K562 (cell line): ENCODE results near the gene RGS17. TPM values are rescaled to one million over a fixed set of nuclear protein-coding genes. Genes with fewer than 3 reads are reported as not detected.

Source experiments
- CCAR2 ChIP-seq: fragments of 200-400 bp; formaldehyde crosslinking; IDR thresholded peaks from 2 replicates; pipeline ENCODE4 v1.6.1; 2017; ENCODE audit warnings: mild to moderate bottlenecking, low read depth, low read length
- EZH2 ChIP-seq: IDR thresholded peaks from 2 replicates; pipeline ENCODE4 v1.6.1; 2012; ENCODE audit warnings: low read depth, mild to moderate bottlenecking, inconsistent platforms, low read length, borderline replicate concordance
- HOXB6 ChIP-seq: fragments of 250-450 bp; sonication (Bioruptor Pico); IDR thresholded peaks from 2 replicates; pipeline ENCODE4 v1.5.1; 2022; ENCODE audit warnings: mild to moderate bottlenecking, borderline replicate concordance
- HSF4 ChIP-seq: fragments of 250-450 bp; sonication (Bioruptor Pico); IDR thresholded peaks from 2 replicates; pipeline ENCODE4 v2.1.2; 2022; ENCODE audit warnings: mild to moderate bottlenecking, moderate library complexity, borderline replicate concordance
- KHSRP ChIP-seq: fragments of 450-650 bp; IDR thresholded peaks from 2 replicates; pipeline ENCODE4 v1.6.1; 2017
- RFX1 ChIP-seq: fragments of 450-650 bp; IDR thresholded peaks from 2 replicates; pipeline ENCODE4 v1.6.1; 2016; ENCODE audit warnings: mild to moderate bottlenecking, moderate library complexity
- TCF3 ChIP-seq: sonication (generic); formaldehyde crosslinking; IDR thresholded peaks from 2 replicates; pipeline ENCODE4 v1.4.0; 2020; ENCODE audit warnings: mild to moderate bottlenecking, missing genetic modification reagents
- ZNF184 ChIP-seq: sonication (generic); formaldehyde crosslinking; IDR thresholded peaks from 2 replicates; pipeline ENCODE4 v1.5.0; 2020; ENCODE audit warnings: missing genetic modification reagents
- ZNF239 ChIP-seq: fragments of 250-450 bp; sonication (Bioruptor Pico); IDR thresholded peaks from 2 replicates; pipeline ENCODE4 v1.4.0; 2020; ENCODE audit warnings: mild to moderate bottlenecking
- polyA plus RNA-seq, 8 experiments: library from polyadenylated mRNA; depleted of rRNA in 4 of 8; stranded (reverse) in 5 of 8; unstranded in 3 of 8; fragments of >200 nt; fragmentation: Nextera tagmentation in 2 of 8; fragmentation: Illumina TruSeq in 1 of 8; extraction: Ambion mirVana in 2 of 8; extraction: Trizol in 1 of 8; gene quantifications; 2 replicates each; pipeline versions ENCODE4 v1.2.1 to v1.2.3, GENCODE V29; 2011 to 2014; ENCODE audit warnings: inconsistent platforms in 1 of 8, missing spikeins in 1 of 8
- total RNA-seq, 7 experiments: library from RNA; depleted of rRNA in 6 of 7; stranded (reverse); fragments of >200 nt in 6 of 7; fragmentation: Illumina TruSeq in 2 of 7; extraction: Trizol in 2 of 7; gene quantifications; 2 replicates each; pipeline versions ENCODE4 v1.2.1 to v1.2.3, GENCODE V29; 2011 to 2021; ENCODE audit warnings: low replicate concordance in 1 of 7
- TF ChIP-seq, protein P1 (sequence below): fragments of 450-650 bp; IDR thresholded peaks from 2 replicates; pipeline ENCODE4 v1.6.1; 2016; ENCODE audit warnings: borderline replicate concordance
- TF ChIP-seq, protein P2 (sequence below): fragments of 200-600 bp; sonication (generic); IDR thresholded peaks from one replicate; pipeline ENCODE4 v1.6.1; 2012; ENCODE audit warnings: mild to moderate bottlenecking, low read depth, low read length, inconsistent platforms
- TF ChIP-seq, protein P3 (sequence below), 2 experiments: fragments of 200-800 bp in 1 of 2; sonication (Bioruptor generic) in 1 of 2; sonication (generic) in 1 of 2; formaldehyde crosslinking in 1 of 2; IDR thresholded peaks in 1 of 2; conservative IDR thresholded peaks in 1 of 2; 2 replicates each; pipeline versions ENCODE4 v1.5.0 to v1.6.1; 2016 to 2020; ENCODE audit warnings: missing compliant biosample characterization in 1 of 2, missing genetic modification characterization in 1 of 2, missing genetic modification reagents in 1 of 2

RGS17 gene
- total and polyA plus RNA-seq, 9 of the 15 experiments (the other 6 are each of a cell fraction or from before 2014, with no cell fraction given) = 0.01 to 0.14 (median 0.08) TPM; not detected in 6

GRCh38 chr6:153002613-153003365 is 128.3 kb downstream of the RGS17 start, which contains the start of gene MTRF1L (continued):
- TF ChIP-seq, protein P1, sequence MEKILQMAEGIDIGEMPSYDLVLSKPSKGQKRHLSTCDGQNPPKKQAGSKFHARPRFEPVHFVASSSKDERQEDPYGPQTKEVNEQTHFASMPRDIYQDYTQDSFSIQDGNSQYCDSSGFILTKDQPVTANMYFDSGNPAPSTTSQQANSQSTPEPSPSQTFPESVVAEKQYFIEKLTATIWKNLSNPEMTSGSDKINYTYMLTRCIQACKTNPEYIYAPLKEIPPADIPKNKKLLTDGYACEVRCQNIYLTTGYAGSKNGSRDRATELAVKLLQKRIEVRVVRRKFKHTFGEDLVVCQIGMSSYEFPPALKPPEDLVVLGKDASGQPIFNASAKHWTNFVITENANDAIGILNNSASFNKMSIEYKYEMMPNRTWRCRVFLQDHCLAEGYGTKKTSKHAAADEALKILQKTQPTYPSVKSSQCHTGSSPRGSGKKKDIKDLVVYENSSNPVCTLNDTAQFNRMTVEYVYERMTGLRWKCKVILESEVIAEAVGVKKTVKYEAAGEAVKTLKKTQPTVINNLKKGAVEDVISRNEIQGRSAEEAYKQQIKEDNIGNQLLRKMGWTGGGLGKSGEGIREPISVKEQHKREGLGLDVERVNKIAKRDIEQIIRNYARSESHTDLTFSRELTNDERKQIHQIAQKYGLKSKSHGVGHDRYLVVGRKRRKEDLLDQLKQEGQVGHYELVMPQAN = peak; percentile 73
- TF ChIP-seq ZNF184 (CRISPR knock-in tag) (no peak), TCF3 (CRISPR knock-in tag) (no peak), EZH2 (no peak), HOXB6 (CRISPR knock-in tag) (no peak), RFX1 (no peak), ZNF239 (CRISPR knock-in tag) (no peak), KHSRP (no peak), CCAR2 (no peak), HSF4 (no peak)
- TF ChIP-seq, protein P2, sequence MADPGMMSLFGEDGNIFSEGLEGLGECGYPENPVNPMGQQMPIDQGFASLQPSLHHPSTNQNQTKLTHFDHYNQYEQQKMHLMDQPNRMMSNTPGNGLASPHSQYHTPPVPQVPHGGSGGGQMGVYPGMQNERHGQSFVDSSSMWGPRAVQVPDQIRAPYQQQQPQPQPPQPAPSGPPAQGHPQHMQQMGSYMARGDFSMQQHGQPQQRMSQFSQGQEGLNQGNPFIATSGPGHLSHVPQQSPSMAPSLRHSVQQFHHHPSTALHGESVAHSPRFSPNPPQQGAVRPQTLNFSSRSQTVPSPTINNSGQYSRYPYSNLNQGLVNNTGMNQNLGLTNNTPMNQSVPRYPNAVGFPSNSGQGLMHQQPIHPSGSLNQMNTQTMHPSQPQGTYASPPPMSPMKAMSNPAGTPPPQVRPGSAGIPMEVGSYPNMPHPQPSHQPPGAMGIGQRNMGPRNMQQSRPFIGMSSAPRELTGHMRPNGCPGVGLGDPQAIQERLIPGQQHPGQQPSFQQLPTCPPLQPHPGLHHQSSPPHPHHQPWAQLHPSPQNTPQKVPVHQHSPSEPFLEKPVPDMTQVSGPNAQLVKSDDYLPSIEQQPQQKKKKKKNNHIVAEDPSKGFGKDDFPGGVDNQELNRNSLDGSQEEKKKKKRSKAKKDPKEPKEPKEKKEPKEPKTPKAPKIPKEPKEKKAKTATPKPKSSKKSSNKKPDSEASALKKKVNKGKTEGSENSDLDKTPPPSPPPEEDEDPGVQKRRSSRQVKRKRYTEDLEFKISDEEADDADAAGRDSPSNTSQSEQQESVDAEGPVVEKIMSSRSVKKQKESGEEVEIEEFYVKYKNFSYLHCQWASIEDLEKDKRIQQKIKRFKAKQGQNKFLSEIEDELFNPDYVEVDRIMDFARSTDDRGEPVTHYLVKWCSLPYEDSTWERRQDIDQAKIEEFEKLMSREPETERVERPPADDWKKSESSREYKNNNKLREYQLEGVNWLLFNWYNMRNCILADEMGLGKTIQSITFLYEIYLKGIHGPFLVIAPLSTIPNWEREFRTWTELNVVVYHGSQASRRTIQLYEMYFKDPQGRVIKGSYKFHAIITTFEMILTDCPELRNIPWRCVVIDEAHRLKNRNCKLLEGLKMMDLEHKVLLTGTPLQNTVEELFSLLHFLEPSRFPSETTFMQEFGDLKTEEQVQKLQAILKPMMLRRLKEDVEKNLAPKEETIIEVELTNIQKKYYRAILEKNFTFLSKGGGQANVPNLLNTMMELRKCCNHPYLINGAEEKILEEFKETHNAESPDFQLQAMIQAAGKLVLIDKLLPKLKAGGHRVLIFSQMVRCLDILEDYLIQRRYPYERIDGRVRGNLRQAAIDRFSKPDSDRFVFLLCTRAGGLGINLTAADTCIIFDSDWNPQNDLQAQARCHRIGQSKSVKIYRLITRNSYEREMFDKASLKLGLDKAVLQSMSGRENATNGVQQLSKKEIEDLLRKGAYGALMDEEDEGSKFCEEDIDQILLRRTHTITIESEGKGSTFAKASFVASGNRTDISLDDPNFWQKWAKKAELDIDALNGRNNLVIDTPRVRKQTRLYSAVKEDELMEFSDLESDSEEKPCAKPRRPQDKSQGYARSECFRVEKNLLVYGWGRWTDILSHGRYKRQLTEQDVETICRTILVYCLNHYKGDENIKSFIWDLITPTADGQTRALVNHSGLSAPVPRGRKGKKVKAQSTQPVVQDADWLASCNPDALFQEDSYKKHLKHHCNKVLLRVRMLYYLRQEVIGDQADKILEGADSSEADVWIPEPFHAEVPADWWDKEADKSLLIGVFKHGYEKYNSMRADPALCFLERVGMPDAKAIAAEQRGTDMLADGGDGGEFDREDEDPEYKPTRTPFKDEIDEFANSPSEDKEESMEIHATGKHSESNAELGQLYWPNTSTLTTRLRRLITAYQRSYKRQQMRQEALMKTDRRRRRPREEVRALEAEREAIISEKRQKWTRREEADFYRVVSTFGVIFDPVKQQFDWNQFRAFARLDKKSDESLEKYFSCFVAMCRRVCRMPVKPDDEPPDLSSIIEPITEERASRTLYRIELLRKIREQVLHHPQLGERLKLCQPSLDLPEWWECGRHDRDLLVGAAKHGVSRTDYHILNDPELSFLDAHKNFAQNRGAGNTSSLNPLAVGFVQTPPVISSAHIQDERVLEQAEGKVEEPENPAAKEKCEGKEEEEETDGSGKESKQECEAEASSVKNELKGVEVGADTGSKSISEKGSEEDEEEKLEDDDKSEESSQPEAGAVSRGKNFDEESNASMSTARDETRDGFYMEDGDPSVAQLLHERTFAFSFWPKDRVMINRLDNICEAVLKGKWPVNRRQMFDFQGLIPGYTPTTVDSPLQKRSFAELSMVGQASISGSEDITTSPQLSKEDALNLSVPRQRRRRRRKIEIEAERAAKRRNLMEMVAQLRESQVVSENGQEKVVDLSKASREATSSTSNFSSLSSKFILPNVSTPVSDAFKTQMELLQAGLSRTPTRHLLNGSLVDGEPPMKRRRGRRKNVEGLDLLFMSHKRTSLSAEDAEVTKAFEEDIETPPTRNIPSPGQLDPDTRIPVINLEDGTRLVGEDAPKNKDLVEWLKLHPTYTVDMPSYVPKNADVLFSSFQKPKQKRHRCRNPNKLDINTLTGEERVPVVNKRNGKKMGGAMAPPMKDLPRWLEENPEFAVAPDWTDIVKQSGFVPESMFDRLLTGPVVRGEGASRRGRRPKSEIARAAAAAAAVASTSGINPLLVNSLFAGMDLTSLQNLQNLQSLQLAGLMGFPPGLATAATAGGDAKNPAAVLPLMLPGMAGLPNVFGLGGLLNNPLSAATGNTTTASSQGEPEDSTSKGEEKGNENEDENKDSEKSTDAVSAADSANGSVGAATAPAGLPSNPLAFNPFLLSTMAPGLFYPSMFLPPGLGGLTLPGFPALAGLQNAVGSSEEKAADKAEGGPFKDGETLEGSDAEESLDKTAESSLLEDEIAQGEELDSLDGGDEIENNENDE = no peak
- TF ChIP-seq, protein P3, sequence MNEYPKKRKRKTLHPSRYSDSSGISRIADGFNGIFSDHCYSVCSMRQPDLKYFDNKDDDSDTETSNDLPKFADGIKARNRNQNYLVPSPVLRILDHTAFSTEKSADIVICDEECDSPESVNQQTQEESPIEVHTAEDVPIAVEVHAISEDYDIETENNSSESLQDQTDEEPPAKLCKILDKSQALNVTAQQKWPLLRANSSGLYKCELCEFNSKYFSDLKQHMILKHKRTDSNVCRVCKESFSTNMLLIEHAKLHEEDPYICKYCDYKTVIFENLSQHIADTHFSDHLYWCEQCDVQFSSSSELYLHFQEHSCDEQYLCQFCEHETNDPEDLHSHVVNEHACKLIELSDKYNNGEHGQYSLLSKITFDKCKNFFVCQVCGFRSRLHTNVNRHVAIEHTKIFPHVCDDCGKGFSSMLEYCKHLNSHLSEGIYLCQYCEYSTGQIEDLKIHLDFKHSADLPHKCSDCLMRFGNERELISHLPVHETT (CRISPR knock-in tag; conservative IDR thresholded peaks at IDR 0.05 in 1 of 2, IDR thresholded peaks at IDR 0.05 in 1 of 2) = peak in 1 of 2 experiments; percentile 89; a peak in 2 of 4 replicates
